Panc1 (cell line): ENCODE results near the gene KATNAL2. TPM values are rescaled to one million over a fixed set of nuclear protein-coding genes. Genes with fewer than 3 reads are reported as not detected.

Experiments
- ATAC-seq: fragments of 200-7000 bp; cut with Tn5 transposase; 2 replicates; pipeline ENCODE4 v1.9.1; 2020; ENCODE audit warnings: mild to moderate bottlenecking, moderate library complexity
- BruUV-seq: library from RNA; stranded (reverse); fragments of 400-500 nt; replicated peaks from 2 replicates; lab custom pipeline; 2021; lab: Mats Ljungman, UMichigan
- CTCF ChIA-PET: fragments of 300-600 bp; sonication (Branson Sonifier 250); formaldehyde crosslinking; loops from one replicate; lab custom pipeline; 2022; ENCODE audit warnings: antibody characterized with exemption; lab: Charles Lee
- POLR2A ChIA-PET: fragments of 300-600 bp; sonication (Branson Sonifier 250); formaldehyde crosslinking; loops from one replicate; lab custom pipeline; 2022; ENCODE audit warnings: antibody characterized with exemption; lab: Charles Lee
- DNase-seq: peaks from one replicate; pipeline ENCODE4 v3.0.0-alpha.2; 2010; ENCODE audit warnings: low read depth, low spot score
- H3K27ac ChIP-seq: 2 replicates; pipeline ENCODE4 v1.5.1; 2011; ENCODE audit warnings: mild to moderate bottlenecking, low read length, inconsistent platforms
- H3K27me3 ChIP-seq: fragments of 200-500 bp; sonication (Bioruptor generic); 2 replicates; pipeline ENCODE4 v1.6.0; 2014; ENCODE audit warnings: low read length, inconsistent platforms; ENCODE audit not compliant: control insufficient read depth, insufficient read depth
- H3K36me3 ChIP-seq: fragments of 200-500 bp; sonication (Bioruptor generic); 2 replicates; pipeline ENCODE4 v1.5.1; 2014; ENCODE audit warnings: inconsistent platforms, mild to moderate bottlenecking, low read length, moderate library complexity; ENCODE audit not compliant: control insufficient read depth, insufficient read depth
- H3K4me1 ChIP-seq: 2 replicates; pipeline ENCODE4 v1.5.1; 2011; ENCODE audit warnings: inconsistent platforms, mild to moderate bottlenecking, low read length, moderate library complexity; ENCODE audit not compliant: control insufficient read depth, insufficient read depth
- H3K4me3 ChIP-seq, 2 experiments: 2 replicates each; pipeline ENCODE4 v1.5.1; 2011 to 2012; ENCODE audit warnings: low read depth in 2 of 2, low read length in 2 of 2, mild to moderate bottlenecking in 2 of 2, inconsistent platforms in 1 of 2, moderate library complexity in 1 of 2
- H3K9me3 ChIP-seq: fragments of 200-500 bp; sonication (Bioruptor generic); 2 replicates; pipeline ENCODE4 v1.5.1; 2014; ENCODE audit warnings: low read depth, mild to moderate bottlenecking, inconsistent platforms, low read length, moderate library complexity; ENCODE audit not compliant: control insufficient read depth, insufficient read depth
- POLR2AphosphoS5 ChIP-seq: IDR thresholded peaks from 2 replicates; pipeline ENCODE4 v1.6.1; 2012; ENCODE audit warnings: mild to moderate bottlenecking, low read depth, low read length, moderate library complexity
- REST ChIP-seq, 2 experiments: IDR thresholded peaks; 2 replicates each; pipeline ENCODE4 v1.6.1; 2011 to 2012; ENCODE audit warnings: low read depth in 2 of 2, control low read depth in 1 of 2, low read length in 1 of 2, mild to moderate bottlenecking in 1 of 2, moderate library complexity in 1 of 2; ENCODE audit not compliant: insufficient read depth in 1 of 2
- SIN3A ChIP-seq: IDR thresholded peaks from 2 replicates; pipeline ENCODE4 v1.6.1; 2012; ENCODE audit warnings: low read depth, mild to moderate bottlenecking, low read length, moderate library complexity, borderline replicate concordance; ENCODE audit not compliant: insufficient read depth
- TCF7L2 ChIP-seq: IDR thresholded peaks from 2 replicates; pipeline ENCODE4 v1.6.1; 2011; ENCODE audit warnings: mild to moderate bottlenecking, low read depth, low read length, inconsistent platforms
- in situ Hi-C: cut with HindIII; loops from 2 replicates; pipeline ENCODE4 v1.10.0; 2016; ENCODE audit warnings: low sequenced_read_pairs, low pct_unique_long_range_greater_than_20kb
- intact Hi-C: fragments of 100-400 bp; cut with micrococcal nuclease; formaldehyde crosslinking; loops from one replicate; pipeline ENCODE4 v1.10.0; 2022; ENCODE audit not compliant: unreplicated experiment
- total RNA-seq: library from RNA; stranded (reverse); gene quantifications from one replicate; pipeline ENCODE4 v1.2.1, GENCODE V29; 2021; ENCODE audit not compliant: unreplicated experiment
- TF ChIP-seq, protein P1 (sequence below): fragments of 450-650 bp; IDR thresholded peaks from 2 replicates; pipeline ENCODE4 v1.5.1; 2017; ENCODE audit warnings: mild to moderate bottlenecking

KATNAL2 gene
- total RNA-seq, 1 experiment from 2014 or later: 2.6 TPM

GRCh38 chr18:47150029-47150823 is 232.8 kb downstream of the KATNAL2 start, which contains the start of gene HDHD2:
TSS of gene HDHD2 (minus strand) at chr18:47150500. CDS start at chr18:47136439, 14,061 bp downstream.
- CTCF ChIA-PET: no interaction called here
- ATAC-seq (peak; percentile 99), DNase-seq (peak; percentile 46)
- no TSS peak for BruUV-seq
- intact Hi-C loops (no loop called here), in situ Hi-C loops (no loop called here)
- POLR2A ChIA-PET: no interaction called here
- H3K4me1 ChIP-seq: no peaks in the 10 kb centered on the region; the same call in 1 of the 2 replicates
- H3K36me3 ChIP-seq: peaks cover 4% of the 10 kb centered on the region
- TF ChIP-seq REST (IDR thresholded peaks at IDR 0.05; ENCODE audit: insufficient read depth in 1 of 2, low read depth in 2 of 2, low read length in 1 of 2): no peak
- TF ChIP-seq, protein P1, sequence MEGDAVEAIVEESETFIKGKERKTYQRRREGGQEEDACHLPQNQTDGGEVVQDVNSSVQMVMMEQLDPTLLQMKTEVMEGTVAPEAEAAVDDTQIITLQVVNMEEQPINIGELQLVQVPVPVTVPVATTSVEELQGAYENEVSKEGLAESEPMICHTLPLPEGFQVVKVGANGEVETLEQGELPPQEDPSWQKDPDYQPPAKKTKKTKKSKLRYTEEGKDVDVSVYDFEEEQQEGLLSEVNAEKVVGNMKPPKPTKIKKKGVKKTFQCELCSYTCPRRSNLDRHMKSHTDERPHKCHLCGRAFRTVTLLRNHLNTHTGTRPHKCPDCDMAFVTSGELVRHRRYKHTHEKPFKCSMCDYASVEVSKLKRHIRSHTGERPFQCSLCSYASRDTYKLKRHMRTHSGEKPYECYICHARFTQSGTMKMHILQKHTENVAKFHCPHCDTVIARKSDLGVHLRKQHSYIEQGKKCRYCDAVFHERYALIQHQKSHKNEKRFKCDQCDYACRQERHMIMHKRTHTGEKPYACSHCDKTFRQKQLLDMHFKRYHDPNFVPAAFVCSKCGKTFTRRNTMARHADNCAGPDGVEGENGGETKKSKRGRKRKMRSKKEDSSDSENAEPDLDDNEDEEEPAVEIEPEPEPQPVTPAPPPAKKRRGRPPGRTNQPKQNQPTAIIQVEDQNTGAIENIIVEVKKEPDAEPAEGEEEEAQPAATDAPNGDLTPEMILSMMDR: no peak
- TF ChIP-seq TCF7L2: no peak
- TF ChIP-seq SIN3A: 0 out of 2 replicates have a peak, but pooled peaks have one; percentile 64
- TF ChIP-seq POLR2AphosphoS5: peak; percentile 92; the same call in 1 of the 2 replicates
- H3K27me3 ChIP-seq: no peaks in the 10 kb centered on the region
- peak within 1 kb of the TSS; percentile 84 for H3K27ac ChIP-seq
- H3K4me3 ChIP-seq: peak within 1 kb of the TSS; percentile 58 to 90
- H3K9me3 ChIP-seq: no peaks in the 10 kb centered on the region

- in situ Hi-C loops: no loop called here
- DNase-seq: no peak
- H3K9me3 ChIP-seq: no peaks in the 10 kb centered on the region
- H3K4me1 ChIP-seq: no peaks in the 10 kb centered on the region; the same call in 1 of the 2 replicates
- ATAC-seq: peak; percentile 24
- H3K27me3 ChIP-seq: no peaks in the 10 kb centered on the region
- ChIA-PET CTCF (no interaction called here), POLR2A (no interaction called here)
- no peak for TF ChIP-seq REST (IDR thresholded peaks at IDR 0.05; ENCODE audit: insufficient read depth in 1 of 2, low read depth in 2 of 2, low read length in 1 of 2)
- TF ChIP-seq, protein P1: no peak
- no peak for TF ChIP-seq TCF7L2
- no peak for TF ChIP-seq SIN3A
- no peak for TF ChIP-seq POLR2AphosphoS5
- intact Hi-C loops: no loop called here
- no TSS peak for BruUV-seq
- peak overlapping the region; percentile 58 to 90 for H3K4me3 ChIP-seq
- H3K36me3 ChIP-seq: peaks cover 4% of the 10 kb centered on the region
- H3K27ac ChIP-seq: peak overlapping the region; percentile 84
Observed at GRCh38 chr18:47150824-47151366, 233.5 kb downstream of the KATNAL2 start.
